Central memory CD4-positive, alpha-beta T cell (primary cell): ENCODE measurements around the gene PTCHD1.

Experiments used
- DNase-seq: peaks from one replicate; pipeline ENCODE4 v3.0.0; 2022

PTCHD1 gene

GRCh38 chrX:23403849-23404248, 69.2 kb downstream of the PTCHD1 start:
- no peak for DNase-seq

- no peak for DNase-seq
These were observed 88.3 kb downstream of the PTCHD1 start for GRCh38 chrX:23422912-23423311.

- no peak for DNase-seq
These were observed 99.8 kb downstream of the PTCHD1 start for GRCh38 chrX:23434356-23434884.

- DNase-seq, result no peak
These were observed 100.5 kb downstream of the PTCHD1 start for GRCh38 chrX:23435108-23435507.

- DNase-seq, result no peak
These were observed 100.9 kb downstream of the PTCHD1 start for GRCh38 chrX:23435575-23435974.

- no peak for DNase-seq
These were observed 102.2 kb downstream of the PTCHD1 start for GRCh38 chrX:23436875-23437274.

GRCh38 chrX:23451266-23451665, 116.6 kb downstream of the PTCHD1 start:
- DNase-seq, result no peak
